ENCODE measurements around the gene AIG1. TPM values are rescaled to one million over a fixed set of nuclear protein-coding genes. Genes with fewer than 3 reads are reported as not detected.

The AIG1 gene
- total RNA-seq, 2 donors from 2014 or later: 41.3 to 67.0 TPM

DNA sequence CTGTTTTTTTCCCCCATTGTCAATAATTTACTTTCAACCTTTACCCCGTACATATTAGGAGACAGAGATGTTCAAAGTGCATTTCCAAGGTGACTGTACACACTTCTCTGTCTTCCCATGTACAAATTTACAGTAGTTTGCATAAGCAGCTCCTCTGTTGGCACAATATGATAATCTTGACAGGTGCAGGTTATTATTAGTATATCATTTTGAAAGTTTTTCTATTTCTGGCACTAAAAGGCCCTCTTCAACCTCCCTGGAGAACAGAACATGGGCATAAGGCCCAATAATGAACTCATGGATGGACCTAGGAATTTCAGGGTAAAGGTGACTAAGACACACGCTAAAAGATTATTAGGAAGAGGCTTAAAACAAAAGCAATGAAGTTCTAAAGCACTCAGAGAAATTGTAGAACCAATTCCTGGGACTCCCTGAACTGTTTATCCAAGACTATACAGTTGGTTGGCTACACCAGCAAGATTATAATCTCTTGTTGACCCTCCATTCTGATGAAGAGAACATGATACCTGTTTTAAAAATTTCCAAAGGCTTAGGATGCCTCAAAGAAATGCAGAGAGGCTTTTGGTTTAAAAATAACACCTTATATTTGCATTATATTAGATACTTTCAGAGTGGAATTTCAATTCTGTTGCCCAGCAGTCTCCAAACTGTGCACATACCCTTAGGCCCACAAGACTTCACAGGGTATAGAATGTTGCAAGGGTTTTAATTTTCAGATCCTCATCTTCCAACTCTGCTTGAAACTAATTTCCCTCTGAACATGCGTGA, 1.1 kb downstream of the AIG1 start:
- TF ChIP-seq POLR2AphosphoS5 (IDR thresholded peaks at IDR 0.05) (no peak), POLR2A (IDR thresholded peaks at IDR 0.05) (no peak)
- TF ChIP-seq, protein P1, sequence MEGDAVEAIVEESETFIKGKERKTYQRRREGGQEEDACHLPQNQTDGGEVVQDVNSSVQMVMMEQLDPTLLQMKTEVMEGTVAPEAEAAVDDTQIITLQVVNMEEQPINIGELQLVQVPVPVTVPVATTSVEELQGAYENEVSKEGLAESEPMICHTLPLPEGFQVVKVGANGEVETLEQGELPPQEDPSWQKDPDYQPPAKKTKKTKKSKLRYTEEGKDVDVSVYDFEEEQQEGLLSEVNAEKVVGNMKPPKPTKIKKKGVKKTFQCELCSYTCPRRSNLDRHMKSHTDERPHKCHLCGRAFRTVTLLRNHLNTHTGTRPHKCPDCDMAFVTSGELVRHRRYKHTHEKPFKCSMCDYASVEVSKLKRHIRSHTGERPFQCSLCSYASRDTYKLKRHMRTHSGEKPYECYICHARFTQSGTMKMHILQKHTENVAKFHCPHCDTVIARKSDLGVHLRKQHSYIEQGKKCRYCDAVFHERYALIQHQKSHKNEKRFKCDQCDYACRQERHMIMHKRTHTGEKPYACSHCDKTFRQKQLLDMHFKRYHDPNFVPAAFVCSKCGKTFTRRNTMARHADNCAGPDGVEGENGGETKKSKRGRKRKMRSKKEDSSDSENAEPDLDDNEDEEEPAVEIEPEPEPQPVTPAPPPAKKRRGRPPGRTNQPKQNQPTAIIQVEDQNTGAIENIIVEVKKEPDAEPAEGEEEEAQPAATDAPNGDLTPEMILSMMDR (IDR thresholded peaks at IDR 0.05): no peak
- intact Hi-C loops (cut with DNase I): loop anchor here (5.0 kb wide), 1 partner anchor 114 kb away; the partner anchor contains the start of gene HIVEP2
- no peak for DNase-seq (ENCODE audit: low spot score)
- no peaks in the 10 kb centered on the region for H3K27me3 ChIP-seq (replicated peaks; ENCODE audit: insufficient read depth)
- WGBS: 52% methylated on average over 3 of the region's 3 CpGs
- peak overlapping the region in 1 of 2 donors; percentile 93 for H3K27ac ChIP-seq
- peak overlapping the region in 1 of 2 donors; percentile 87 for H3K4me3 ChIP-seq
- H3K4me1 ChIP-seq (replicated peaks): no peaks in the 10 kb centered on the region
- no peaks in the 10 kb centered on the region for H3K36me3 ChIP-seq
- no peaks in the 10 kb centered on the region for H3K9me3 ChIP-seq

DNA sequence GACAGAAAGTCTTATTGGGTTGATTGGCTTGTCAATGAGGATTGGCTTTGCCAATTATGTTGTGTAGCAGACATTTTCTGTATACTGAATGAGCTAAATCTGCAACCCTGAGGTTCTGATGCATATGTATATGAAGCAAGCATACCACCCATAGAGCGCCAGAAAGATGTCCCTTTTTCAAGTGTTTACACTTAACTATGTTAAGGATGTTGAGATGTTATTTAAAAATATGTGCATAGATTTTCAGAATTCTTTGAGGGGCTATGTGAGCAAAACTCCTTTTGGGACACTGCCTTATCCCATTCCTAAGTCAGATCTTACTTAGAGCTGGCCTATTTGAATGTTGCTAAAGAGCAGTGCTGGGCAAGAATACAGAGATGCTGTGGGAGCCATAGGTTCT, 1.9 kb downstream of the AIG1 start:
- H3K27ac ChIP-seq: no peak overlapping the region
- H3K4me3 ChIP-seq: no peak overlapping the region
- 93% methylated on average over 1 of the region's 1 CpG for WGBS
- no peak for TF ChIP-seq POLR2A (IDR thresholded peaks at IDR 0.05)
- TF ChIP-seq POLR2AphosphoS5 (IDR thresholded peaks at IDR 0.05): no peak
- TF ChIP-seq, protein P1 (IDR thresholded peaks at IDR 0.05): no peak
- intact Hi-C loops (cut with DNase I): loop anchor here (5.0 kb wide), 1 partner anchor 115 kb away; the partner anchor contains the start of gene HIVEP2
- no peaks in the 10 kb centered on the region for H3K36me3 ChIP-seq
- no peaks in the 10 kb centered on the region for H3K4me1 ChIP-seq (replicated peaks)
- DNase-seq (ENCODE audit: low spot score): no peak
- no peaks in the 10 kb centered on the region for H3K27me3 ChIP-seq (replicated peaks; ENCODE audit: insufficient read depth)
- no peaks in the 10 kb centered on the region for H3K9me3 ChIP-seq

DNA sequence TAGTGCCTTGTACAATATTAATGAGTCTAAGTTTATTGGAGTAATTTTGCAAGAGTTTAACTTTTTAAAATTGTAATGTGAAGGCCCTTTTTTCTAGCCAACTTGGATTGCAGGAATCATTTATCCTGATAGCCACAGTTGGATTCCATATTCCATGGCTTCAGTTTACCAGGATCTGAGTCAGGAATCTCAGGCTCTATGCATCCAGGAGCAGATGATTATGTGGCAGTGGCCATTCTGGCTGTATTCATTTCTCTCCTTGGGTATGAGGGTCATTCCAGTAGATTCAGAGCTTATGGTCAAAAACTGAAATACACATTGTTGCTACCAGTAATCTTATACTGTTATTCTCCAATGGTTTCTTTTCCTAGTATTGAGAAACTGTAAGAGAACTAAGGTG, 2.9 kb downstream of the AIG1 start:
- no peaks in the 10 kb centered on the region for H3K9me3 ChIP-seq
- H3K36me3 ChIP-seq: no peaks in the 10 kb centered on the region
- no peak for TF ChIP-seq POLR2A (IDR thresholded peaks at IDR 0.05)
- no peak for TF ChIP-seq POLR2AphosphoS5 (IDR thresholded peaks at IDR 0.05)
- TF ChIP-seq, protein P1 (IDR thresholded peaks at IDR 0.05): no peak
- no peak overlapping the region for H3K4me3 ChIP-seq
- no peaks in the 10 kb centered on the region for H3K27me3 ChIP-seq (replicated peaks; ENCODE audit: insufficient read depth)
- intact Hi-C loops (cut with DNase I): loop anchor here (5.0 kb wide), 1 partner anchor 116 kb away; the partner anchor contains the start of gene HIVEP2
- H3K27ac ChIP-seq: no peak overlapping the region
- H3K4me1 ChIP-seq (replicated peaks): no peaks in the 10 kb centered on the region
- no peak for DNase-seq (ENCODE audit: low spot score)

DNA sequence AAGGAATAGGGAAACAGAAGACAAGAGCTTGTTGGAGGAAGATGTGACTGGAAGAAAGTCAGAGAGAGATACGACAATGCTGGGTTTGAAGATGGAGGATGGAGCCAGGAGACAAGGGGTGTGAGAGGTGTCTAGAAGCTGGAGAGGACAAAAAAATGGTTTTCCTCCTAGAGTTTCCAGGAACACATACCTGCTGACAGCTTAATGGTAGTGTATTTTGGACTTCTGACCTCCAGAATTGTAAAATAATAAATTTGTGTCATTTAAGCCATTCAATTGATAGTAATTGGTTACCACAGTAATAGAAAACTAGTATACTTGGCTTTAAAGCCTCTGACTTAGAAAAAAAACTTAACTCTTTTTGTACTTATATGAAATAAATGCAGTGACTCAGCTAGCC, 3.6 kb downstream of the AIG1 start:
- no peak overlapping the region for H3K27ac ChIP-seq
- intact Hi-C loops (cut with DNase I): loop anchor here (5.0 kb wide), 1 partner anchor 117 kb away; the partner anchor contains the start of gene HIVEP2
- TF ChIP-seq, protein P1 (IDR thresholded peaks at IDR 0.05): no peak
- TF ChIP-seq POLR2A (IDR thresholded peaks at IDR 0.05): no peak
- TF ChIP-seq POLR2AphosphoS5 (IDR thresholded peaks at IDR 0.05): no peak
- WGBS: 92% methylated on average over 1 of the region's 1 CpG
- H3K9me3 ChIP-seq: no peaks in the 10 kb centered on the region
- H3K36me3 ChIP-seq: no peaks in the 10 kb centered on the region
- H3K27me3 ChIP-seq (replicated peaks; ENCODE audit: insufficient read depth): no peaks in the 10 kb centered on the region
- H3K4me1 ChIP-seq (replicated peaks): no peaks in the 10 kb centered on the region
- no peak for DNase-seq (ENCODE audit: low spot score)
- no peak overlapping the region for H3K4me3 ChIP-seq
